GM21423 (cell line): ENCODE results near the gene KIAA0040.

Experiments used
- ATAC-seq: cut with Tn5 transposase; IDR thresholded peaks from one replicate; pipeline ENCODE4 v1.9.1; 2021; ENCODE audit warnings: mild to moderate bottlenecking, moderate library complexity; ENCODE audit not compliant: unreplicated experiment

The KIAA0040 gene

GRCh38 chr1:175172503-175172902 lies 20.1 kb downstream of the KIAA0040 start:
- ATAC-seq, result no peak

- ATAC-seq, result no peak
These were observed 21.3 kb downstream of the KIAA0040 start for GRCh38 chr1:175171036-175171913.

- no peak for ATAC-seq
These were observed 23.1 kb downstream of the KIAA0040 start for GRCh38 chr1:175169286-175170018.

GRCh38 chr1:175168782-175169181 lies 23.8 kb downstream of the KIAA0040 start:
- ATAC-seq, result no peak

GRCh38 chr1:175167861-175168260 lies 24.7 kb downstream of the KIAA0040 start:
- ATAC-seq, result no peak

GRCh38 chr1:175166746-175167145 lies 25.8 kb downstream of the KIAA0040 start:
- ATAC-seq, result no peak

- ATAC-seq, result no peak
These were observed 27.8 kb downstream of the KIAA0040 start for GRCh38 chr1:175164751-175165150.

GRCh38 chr1:175163702-175164101 lies 28.9 kb downstream of the KIAA0040 start:
- ATAC-seq, result no peak

GRCh38 chr1:175162955-175163354 lies 29.6 kb downstream of the KIAA0040 start:
- no peak for ATAC-seq

GRCh38 chr1:175158170-175158591 lies 34.4 kb downstream of the KIAA0040 start:
- no peak for ATAC-seq

- ATAC-seq, result no peak
These were observed 35.4 kb downstream of the KIAA0040 start for GRCh38 chr1:175157200-175157599.

- no peak for ATAC-seq
These were observed 36.6 kb downstream of the KIAA0040 start for GRCh38 chr1:175155936-175156335.

GRCh38 chr1:175155473-175155856 lies 37.1 kb downstream of the KIAA0040 start:
- no peak for ATAC-seq

- ATAC-seq, result no peak
These were observed 37.7 kb downstream of the KIAA0040 start for GRCh38 chr1:175154629-175155472.

GRCh38 chr1:175152006-175152652 lies 40.4 kb downstream of the KIAA0040 start:
- no peak for ATAC-seq

- ATAC-seq, result no peak
These were observed 41.8 kb downstream of the KIAA0040 start for GRCh38 chr1:175150596-175151319.

GRCh38 chr1:175148068-175148467 lies 44.5 kb downstream of the KIAA0040 start:
- ATAC-seq, result no peak

GRCh38 chr1:175147569-175147968 lies 45.0 kb downstream of the KIAA0040 start:
- no peak for ATAC-seq

GRCh38 chr1:175146529-175147213 lies 45.9 kb downstream of the KIAA0040 start:
- peak; percentile 51 for ATAC-seq
